SK-N-SH (cell line): ENCODE measurements around the gene DNASE1L3. TPM values are rescaled to one million over a fixed set of nuclear protein-coding genes. Genes with fewer than 3 reads are reported as not detected.
A peak's percentile ranks its signal among the peaks of the same experiment; 100 is the strongest.

Source experiments
- CTCF ChIA-PET: fragments of 300-600, 350-600 bp; formaldehyde crosslinking; extraction: SDS; loops from one replicate; lab custom pipeline; 2021; lab: Yijun Ruan, JAX
- POLR2A ChIA-PET: fragments of 350-600 bp; sonication (Branson Sonifier 250); formaldehyde crosslinking; extraction: SDS; loops from one replicate; lab custom pipeline; 2020; ENCODE audit warnings: antibody characterized with exemption, inconsistent platforms; lab: Yijun Ruan, JAX
- DNase-seq: peaks from one replicate; pipeline ENCODE4 v3.0.0; 2012
- H2AFZ ChIP-seq: fragments of 200-600 bp; sonication (generic); 2 replicates; pipeline ENCODE4 v1.8.1; 2016; ENCODE audit warnings: antibody characterized with exemption, mild to moderate bottlenecking, low read depth
- H3F3A ChIP-seq: fragments of 200-600 bp; sonication (generic); replicated peaks from 2 replicates; pipeline ENCODE3; 2016; ENCODE audit warnings: antibody characterized with exemption, mild to moderate bottlenecking; ENCODE audit not compliant: insufficient read depth
- H3K27ac ChIP-seq, 2 experiments: fragments of 200-500 bp in 1 of 2; fragments of 200-600 bp in 1 of 2; sonication (Bioruptor generic) in 1 of 2; sonication (generic), shearing (Covaris generic) in 1 of 2; 2 replicates each; pipeline versions ENCODE4 v1.5.1 to v1.6.1; 2014 to 2016; ENCODE audit warnings: low read depth in 2 of 2, inconsistent platforms in 1 of 2, low read length in 1 of 2, mild to moderate bottlenecking in 1 of 2, mixed read lengths in 1 of 2
- H3K27me3 ChIP-seq: fragments of 200-600 bp; sonication (generic), shearing (Covaris generic); 2 replicates; pipeline ENCODE4 v1.6.1; 2016; ENCODE audit warnings: mixed run types; ENCODE audit not compliant: insufficient read depth
- H3K36me3 ChIP-seq, 2 experiments: fragments of 200-500 bp in 1 of 2; fragments of 200-600 bp in 1 of 2; sonication (Bioruptor generic) in 1 of 2; sonication (generic) in 1 of 2; replicated peaks in 1 of 2; 2 replicates each; pipeline versions ENCODE3 to v1.5.1; 2014 to 2016; ENCODE audit warnings: low read length in 1 of 2, mild to moderate bottlenecking in 1 of 2; ENCODE audit not compliant: insufficient read depth in 2 of 2, control insufficient read depth in 1 of 2
- H3K4me1 ChIP-seq, 2 experiments: fragments of 200-500 bp in 1 of 2; fragments of 200-600 bp in 1 of 2; sonication (Bioruptor generic) in 1 of 2; sonication (generic), shearing (Covaris generic) in 1 of 2; 2 replicates each; pipeline versions ENCODE4 v1.5.1 to v1.6.1; 2014 to 2016; ENCODE audit warnings: low read depth in 1 of 2, low read length in 1 of 2, mixed run types in 1 of 2; ENCODE audit not compliant: insufficient read depth in 2 of 2, control insufficient read depth in 1 of 2
- H3K4me2 ChIP-seq: fragments of 200-600 bp; sonication (generic), shearing (Covaris generic); 2 replicates; pipeline ENCODE4 v1.6.1; 2017; ENCODE audit warnings: mixed run types
- H3K4me3 ChIP-seq, 2 experiments: fragments of 200-500 bp in 1 of 2; fragments of 200-600 bp in 1 of 2; sonication (Bioruptor generic) in 1 of 2; sonication (generic), shearing (Covaris generic) in 1 of 2; 2 replicates each; pipeline versions ENCODE4 v1.5.1 to v1.8.1; 2014 to 2016; ENCODE audit warnings: low read depth in 2 of 2, inconsistent platforms in 1 of 2, low read length in 1 of 2, mild to moderate bottlenecking in 1 of 2, mixed read lengths in 1 of 2, moderate library complexity in 1 of 2
- H3K79me2 ChIP-seq: fragments of 200-600 bp; sonication (generic); 2 replicates; pipeline ENCODE4 v1.8.1; 2017; ENCODE audit warnings: mild to moderate bottlenecking; ENCODE audit not compliant: insufficient read depth
- H3K9ac ChIP-seq: fragments of 200-600 bp; sonication (generic); 2 replicates; pipeline ENCODE4 v1.6.1; 2017; ENCODE audit warnings: mixed run types
- H3K9me2 ChIP-seq: fragments of 200-600 bp; sonication (generic); 2 replicates; pipeline ENCODE4 v1.6.1; 2017; ENCODE audit warnings: mixed run types
- H3K9me3 ChIP-seq: fragments of 200-600 bp; sonication (generic); 2 replicates; pipeline ENCODE4 v1.6.1; 2017; ENCODE audit warnings: mixed run types, mild to moderate bottlenecking, moderate library complexity
- H4K20me1 ChIP-seq: fragments of 200-600 bp; sonication (generic); 2 replicates; pipeline ENCODE4 v1.6.1; 2017; ENCODE audit warnings: mild to moderate bottlenecking, mixed run types; ENCODE audit not compliant: insufficient read depth
- CHD2 ChIP-seq: fragments of 150-350 bp; IDR thresholded peaks from 2 replicates; pipeline ENCODE4 v1.6.1; 2018; ENCODE audit warnings: low read length; ENCODE audit not compliant: partially characterized antibody
- EZH2phosphoT487 ChIP-seq: fragments of 200-600 bp; sonication (generic); IDR thresholded peaks from 2 replicates; pipeline ENCODE4 v1.6.1; 2017; ENCODE audit warnings: low read depth, mixed run types, mild to moderate bottlenecking, antibody characterized with exemption, moderate library complexity, borderline replicate concordance
- FOXM1 ChIP-seq: IDR thresholded peaks from 2 replicates; pipeline ENCODE4 v1.4.0; 2012; ENCODE audit warnings: low read depth, mild to moderate bottlenecking
- GATA2 ChIP-seq: sonication (generic); formaldehyde crosslinking; IDR thresholded peaks from 2 replicates; pipeline ENCODE4 v1.5.0; 2020; ENCODE audit warnings: mild to moderate bottlenecking, missing genetic modification reagents
- IRF3 ChIP-seq: fragments of 150-350 bp; IDR thresholded peaks from 2 replicates; pipeline ENCODE4 v1.6.1; 2016; ENCODE audit warnings: mild to moderate bottlenecking, low read depth, low read length
- MEF2A ChIP-seq: IDR thresholded peaks from 2 replicates; pipeline ENCODE4 v1.4.0; 2012; ENCODE audit warnings: low read depth, borderline replicate concordance
- MXI1 ChIP-seq: IDR thresholded peaks from 2 replicates; pipeline ENCODE4 v1.6.1; 2012; ENCODE audit warnings: mild to moderate bottlenecking, low read depth, low read length, improper control_type of control experiment
- PBX3 ChIP-seq: IDR thresholded peaks from 2 replicates; pipeline ENCODE4; 2012
- RFX5 ChIP-seq: IDR thresholded peaks from 2 replicates; pipeline ENCODE4 v1.6.1; 2012; ENCODE audit warnings: mild to moderate bottlenecking, improper control_type of control experiment, low read length
- SIN3A ChIP-seq: IDR thresholded peaks from 2 replicates; pipeline ENCODE4 v1.6.1; 2012; ENCODE audit warnings: low read depth, mild to moderate bottlenecking, low read length, moderate library complexity, borderline replicate concordance
- TCF12 ChIP-seq: IDR thresholded peaks from 2 replicates; pipeline ENCODE4 v1.4.0; 2012
- USF2 ChIP-seq: fragments of 150-350 bp; IDR thresholded peaks from 2 replicates; pipeline ENCODE4 v1.6.1; 2017; ENCODE audit warnings: antibody characterized with exemption, low read length, low read depth, borderline replicate concordance
- WGBS: methylation state at CpG from one replicate; pipeline ENCODE4 v1.1.6; 2017; ENCODE audit warnings: low lambda C conversion rate; 5-methylcytosine and 5-hydroxymethylcytosine counted together
- polyA plus RNA-seq, 3 experiments: library from polyadenylated mRNA; depleted of rRNA; stranded (reverse); fragments of >200 nt; gene quantifications; 2 replicates each; pipeline ENCODE4 v1.2.3, GENCODE V29; 2012
- TF ChIP-seq, protein P1 (sequence below): IDR thresholded peaks from 2 replicates; pipeline ENCODE4 v1.6.1; 2012; ENCODE audit warnings: mild to moderate bottlenecking, low read depth, low read length, moderate library complexity
- TF ChIP-seq, protein P2 (sequence below): IDR thresholded peaks from 2 replicates; pipeline ENCODE4 v1.4.0; 2012; ENCODE audit warnings: low read depth, borderline replicate concordance

Gene DNASE1L3
- polyA plus RNA-seq, 1 of the 3 experiments (the other 2 are of a cell fraction) = not detected

- Histone ChIP-seq H3K4me1 (peaks cover 0 to 5% of the 10 kb centered on the region in 2 experiments; a peak in 1 of 4 replicates), H3K4me3 (no peak overlapping the region), H3K36me3 (no peaks in the 10 kb centered on the region), H2AFZ (no peak overlapping the region), H3F3A (no peaks in the 10 kb centered on the region), H4K20me1 (no peaks in the 10 kb centered on the region), H3K9ac (no peak overlapping the region), H3K9me3 (no peaks in the 10 kb centered on the region), H3K27me3 (peaks cover 21% of the 10 kb centered on the region; the same call in 1 of the 2 replicates), H3K9me2 (no peaks in the 10 kb centered on the region), H3K4me2 (no peak overlapping the region), H3K27ac (no peak overlapping the region), H3K79me2 (no peaks in the 10 kb centered on the region)
- TF ChIP-seq, protein P1, sequence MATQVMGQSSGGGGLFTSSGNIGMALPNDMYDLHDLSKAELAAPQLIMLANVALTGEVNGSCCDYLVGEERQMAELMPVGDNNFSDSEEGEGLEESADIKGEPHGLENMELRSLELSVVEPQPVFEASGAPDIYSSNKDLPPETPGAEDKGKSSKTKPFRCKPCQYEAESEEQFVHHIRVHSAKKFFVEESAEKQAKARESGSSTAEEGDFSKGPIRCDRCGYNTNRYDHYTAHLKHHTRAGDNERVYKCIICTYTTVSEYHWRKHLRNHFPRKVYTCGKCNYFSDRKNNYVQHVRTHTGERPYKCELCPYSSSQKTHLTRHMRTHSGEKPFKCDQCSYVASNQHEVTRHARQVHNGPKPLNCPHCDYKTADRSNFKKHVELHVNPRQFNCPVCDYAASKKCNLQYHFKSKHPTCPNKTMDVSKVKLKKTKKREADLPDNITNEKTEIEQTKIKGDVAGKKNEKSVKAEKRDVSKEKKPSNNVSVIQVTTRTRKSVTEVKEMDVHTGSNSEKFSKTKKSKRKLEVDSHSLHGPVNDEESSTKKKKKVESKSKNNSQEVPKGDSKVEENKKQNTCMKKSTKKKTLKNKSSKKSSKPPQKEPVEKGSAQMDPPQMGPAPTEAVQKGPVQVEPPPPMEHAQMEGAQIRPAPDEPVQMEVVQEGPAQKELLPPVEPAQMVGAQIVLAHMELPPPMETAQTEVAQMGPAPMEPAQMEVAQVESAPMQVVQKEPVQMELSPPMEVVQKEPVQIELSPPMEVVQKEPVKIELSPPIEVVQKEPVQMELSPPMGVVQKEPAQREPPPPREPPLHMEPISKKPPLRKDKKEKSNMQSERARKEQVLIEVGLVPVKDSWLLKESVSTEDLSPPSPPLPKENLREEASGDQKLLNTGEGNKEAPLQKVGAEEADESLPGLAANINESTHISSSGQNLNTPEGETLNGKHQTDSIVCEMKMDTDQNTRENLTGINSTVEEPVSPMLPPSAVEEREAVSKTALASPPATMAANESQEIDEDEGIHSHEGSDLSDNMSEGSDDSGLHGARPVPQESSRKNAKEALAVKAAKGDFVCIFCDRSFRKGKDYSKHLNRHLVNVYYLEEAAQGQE = no peak
- TF ChIP-seq RFX5 (no peak), USF2 (no peak), SIN3A (no peak), MXI1 (no peak)
- POLR2A ChIA-PET = no interaction called here
- no peak for DNase-seq
- 79% methylated on average over 7 of the region's 7 CpGs for WGBS
- CTCF ChIA-PET = interaction anchor here (0.6 to 1.8 kb wide), 10 partner anchors 10 to 620 kb away, joined by 3 to 8 read pairs (median 3); partner anchors contain the start of gene FLNB
Observed at GRCh38 chr3:58214484-58215316, 3.9 kb upstream of the DNASE1L3 start.

GRCh38 chr3:58209933-58210332 is 839 bp downstream of the DNASE1L3 start:
- Histone ChIP-seq H4K20me1 (no peaks in the 10 kb centered on the region), H3F3A (no peaks in the 10 kb centered on the region), H3K79me2 (no peaks in the 10 kb centered on the region), H3K9me2 (no peaks in the 10 kb centered on the region), H3K9ac (no peak overlapping the region), H2AFZ (no peak overlapping the region), H3K4me1 (no peaks in the 10 kb centered on the region), H3K9me3 (no peaks in the 10 kb centered on the region), H3K4me3 (no peak overlapping the region), H3K4me2 (0 out of 2 replicates have a peak overlapping the region, but pooled peaks have one; percentile 11), H3K27me3 (peaks cover 21% of the 10 kb centered on the region; the same call in 1 of the 2 replicates), H3K36me3 (no peaks in the 10 kb centered on the region), H3K27ac (no peak overlapping the region)
- CTCF ChIA-PET = interaction anchor here (1.0 to 5.3 kb wide), 4 partner anchors 8 to 90 kb away, joined by 3 to 29 read pairs (median 12); no protein-coding TSS in a partner anchor
- WGBS = 77% methylated on average over 3 of the region's 3 CpGs
- POLR2A ChIA-PET = no interaction called here
- DNase-seq = no peak
- TF ChIP-seq SIN3A (no peak), USF2 (no peak), FOXM1 (no peak), GATA2 (no peak), EZH2phosphoT487 (no peak), MEF2A (no peak), IRF3 (no peak), TCF12 (no peak), CHD2 (no peak), PBX3 (no peak)
- TF ChIP-seq, protein P2, sequence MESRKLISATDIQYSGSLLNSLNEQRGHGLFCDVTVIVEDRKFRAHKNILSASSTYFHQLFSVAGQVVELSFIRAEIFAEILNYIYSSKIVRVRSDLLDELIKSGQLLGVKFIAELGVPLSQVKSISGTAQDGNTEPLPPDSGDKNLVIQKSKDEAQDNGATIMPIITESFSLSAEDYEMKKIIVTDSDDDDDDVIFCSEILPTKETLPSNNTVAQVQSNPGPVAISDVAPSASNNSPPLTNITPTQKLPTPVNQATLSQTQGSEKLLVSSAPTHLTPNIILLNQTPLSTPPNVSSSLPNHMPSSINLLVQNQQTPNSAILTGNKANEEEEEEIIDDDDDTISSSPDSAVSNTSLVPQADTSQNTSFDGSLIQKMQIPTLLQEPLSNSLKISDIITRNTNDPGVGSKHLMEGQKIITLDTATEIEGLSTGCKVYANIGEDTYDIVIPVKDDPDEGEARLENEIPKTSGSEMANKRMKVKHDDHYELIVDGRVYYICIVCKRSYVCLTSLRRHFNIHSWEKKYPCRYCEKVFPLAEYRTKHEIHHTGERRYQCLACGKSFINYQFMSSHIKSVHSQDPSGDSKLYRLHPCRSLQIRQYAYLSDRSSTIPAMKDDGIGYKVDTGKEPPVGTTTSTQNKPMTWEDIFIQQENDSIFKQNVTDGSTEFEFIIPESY = no peak
